Esophagus squamous epithelium (tissue), 4 donors: Measurements from ENCODE around the gene TRIM27.
"Not testable (repeated sequence)": the region's sequence is repeated elsewhere in the genome, so short reads cannot be mapped to it uniquely, and the experiment has no call there.

Source experiments
- POLR2A ChIP-seq, 4 donors: fragments of 450-650 bp; IDR thresholded peaks; one replicate each; pipeline ENCODE4 v1.6.1; 2017; ENCODE audit warnings: antibody characterized with exemption in 4 of 4, mild to moderate bottlenecking in 4 of 4, moderate library complexity in 3 of 4
- TF ChIP-seq, protein P1 (sequence below), 6 experiments: fragments of 450-650 bp in 4 of 6; fragments of 200-600 bp in 2 of 6; sonication (generic) in 2 of 6; IDR thresholded peaks; one replicate each; pipeline ENCODE4 v1.5.1; 2016 to 2019; ENCODE audit warnings: antibody characterized with exemption in 6 of 6, mild to moderate bottlenecking in 4 of 6, moderate library complexity in 4 of 6

DNA sequence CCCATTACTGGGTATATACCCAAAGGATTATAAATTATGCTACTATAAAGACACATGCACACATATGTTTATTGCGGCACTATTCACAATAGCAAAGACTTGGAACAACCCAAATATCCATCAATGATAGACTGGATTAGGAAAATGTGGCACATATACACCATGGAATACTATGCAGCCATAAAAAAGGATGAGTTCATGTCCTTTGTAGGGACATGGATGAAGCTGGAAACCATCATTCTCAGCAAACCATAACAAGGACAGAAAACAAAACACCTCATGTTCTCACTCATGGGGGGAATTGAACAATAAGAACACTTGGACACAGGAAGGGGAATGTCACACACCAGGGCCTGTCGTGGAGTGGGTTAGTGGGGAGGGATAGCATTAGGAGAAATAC lies 69.4 kb downstream of the TRIM27 start:
- TF ChIP-seq, protein P1, sequence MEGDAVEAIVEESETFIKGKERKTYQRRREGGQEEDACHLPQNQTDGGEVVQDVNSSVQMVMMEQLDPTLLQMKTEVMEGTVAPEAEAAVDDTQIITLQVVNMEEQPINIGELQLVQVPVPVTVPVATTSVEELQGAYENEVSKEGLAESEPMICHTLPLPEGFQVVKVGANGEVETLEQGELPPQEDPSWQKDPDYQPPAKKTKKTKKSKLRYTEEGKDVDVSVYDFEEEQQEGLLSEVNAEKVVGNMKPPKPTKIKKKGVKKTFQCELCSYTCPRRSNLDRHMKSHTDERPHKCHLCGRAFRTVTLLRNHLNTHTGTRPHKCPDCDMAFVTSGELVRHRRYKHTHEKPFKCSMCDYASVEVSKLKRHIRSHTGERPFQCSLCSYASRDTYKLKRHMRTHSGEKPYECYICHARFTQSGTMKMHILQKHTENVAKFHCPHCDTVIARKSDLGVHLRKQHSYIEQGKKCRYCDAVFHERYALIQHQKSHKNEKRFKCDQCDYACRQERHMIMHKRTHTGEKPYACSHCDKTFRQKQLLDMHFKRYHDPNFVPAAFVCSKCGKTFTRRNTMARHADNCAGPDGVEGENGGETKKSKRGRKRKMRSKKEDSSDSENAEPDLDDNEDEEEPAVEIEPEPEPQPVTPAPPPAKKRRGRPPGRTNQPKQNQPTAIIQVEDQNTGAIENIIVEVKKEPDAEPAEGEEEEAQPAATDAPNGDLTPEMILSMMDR (IDR thresholded peaks at IDR 0.05), result not testable (repeated sequence)
- TF ChIP-seq POLR2A (IDR thresholded peaks at IDR 0.05), result not testable (repeated sequence)
